Measurements from ENCODE around the gene IL33. TPM values are rescaled to one million over a fixed set of nuclear protein-coding genes. Genes with fewer than 3 reads are reported as not detected.

The IL33 gene
- polyA plus RNA-seq, 5 donors: 89.2 to 184 (median 157) TPM

- DNase-seq: no peak
Measured at GRCh38 chr9:6214903-6215302, 704 bp upstream of the IL33 start.

- no peak for DNase-seq
Measured at GRCh38 chr9:6216002-6216401, 395 bp downstream of the IL33 start.

- no peak for DNase-seq
Measured at GRCh38 chr9:6216951-6217350, 1.3 kb downstream of the IL33 start.

- peak; percentile 41 to 51 for DNase-seq
Measured at GRCh38 chr9:6218099-6218502, 2.5 kb downstream of the IL33 start.

GRCh38 chr9:6219040-6219439 lies 3.4 kb downstream of the IL33 start:
- DNase-seq: no peak

GRCh38 chr9:6219981-6220380 lies 4.4 kb downstream of the IL33 start:
- DNase-seq: no peak

- no peak for DNase-seq
Measured at GRCh38 chr9:6224393-6225154, 9.0 kb downstream of the IL33 start.

- DNase-seq: peak; percentile 20 to 21
Measured at GRCh38 chr9:6226696-6227095, 11.1 kb downstream of the IL33 start.

- DNase-seq: no peak
Measured at GRCh38 chr9:6229186-6229585, 13.6 kb downstream of the IL33 start.

GRCh38 chr9:6229619-6230018 lies 14.0 kb downstream of the IL33 start:
- DNase-seq: no peak

- no peak for DNase-seq
Measured at GRCh38 chr9:6230037-6230780, 14.6 kb downstream of the IL33 start.

- DNase-seq: no peak
Measured at GRCh38 chr9:6232336-6232945, 16.8 kb downstream of the IL33 start.

GRCh38 chr9:6234014-6234413 lies 18.4 kb downstream of the IL33 start:
- DNase-seq: no peak

- DNase-seq: no peak
Measured at GRCh38 chr9:6237267-6237666, 21.7 kb downstream of the IL33 start.

- DNase-seq: no peak
Measured at GRCh38 chr9:6239048-6239461, 23.4 kb downstream of the IL33 start.

GRCh38 chr9:6239694-6240093 lies 24.1 kb downstream of the IL33 start:
- no peak for DNase-seq

GRCh38 chr9:6243746-6244145 lies 28.1 kb downstream of the IL33 start:
- DNase-seq: no peak

- DNase-seq: no peak
Measured at GRCh38 chr9:6247266-6247665, 31.7 kb downstream of the IL33 start.

GRCh38 chr9:6268826-6269397 lies 53.3 kb downstream of the IL33 start:
- DNase-seq: no peak

- no peak for DNase-seq
Measured at GRCh38 chr9:6270896-6271295, 55.3 kb downstream of the IL33 start.

GRCh38 chr9:6271508-6272228 lies 56.1 kb downstream of the IL33 start:
- no peak for DNase-seq

- DNase-seq: peak; percentile 63 to 67
Measured at GRCh38 chr9:6272229-6272598, 56.6 kb downstream of the IL33 start.
